CD4-positive, alpha-beta T cell treated with Interleukin-10 for 1 hour (primary cell): ENCODE measurements around the gene RASD1.
A peak's percentile ranks its signal among the peaks of the same experiment; 100 is the strongest.
"Not testable (repeated sequence)": the region's sequence is repeated elsewhere in the genome, so short reads cannot be mapped to it uniquely, and the experiment has no call there.

Experiments
- DNase-seq: peaks from one replicate; pipeline ENCODE4 v3.0.0-alpha.2; 2020

Gene RASD1

DNA sequence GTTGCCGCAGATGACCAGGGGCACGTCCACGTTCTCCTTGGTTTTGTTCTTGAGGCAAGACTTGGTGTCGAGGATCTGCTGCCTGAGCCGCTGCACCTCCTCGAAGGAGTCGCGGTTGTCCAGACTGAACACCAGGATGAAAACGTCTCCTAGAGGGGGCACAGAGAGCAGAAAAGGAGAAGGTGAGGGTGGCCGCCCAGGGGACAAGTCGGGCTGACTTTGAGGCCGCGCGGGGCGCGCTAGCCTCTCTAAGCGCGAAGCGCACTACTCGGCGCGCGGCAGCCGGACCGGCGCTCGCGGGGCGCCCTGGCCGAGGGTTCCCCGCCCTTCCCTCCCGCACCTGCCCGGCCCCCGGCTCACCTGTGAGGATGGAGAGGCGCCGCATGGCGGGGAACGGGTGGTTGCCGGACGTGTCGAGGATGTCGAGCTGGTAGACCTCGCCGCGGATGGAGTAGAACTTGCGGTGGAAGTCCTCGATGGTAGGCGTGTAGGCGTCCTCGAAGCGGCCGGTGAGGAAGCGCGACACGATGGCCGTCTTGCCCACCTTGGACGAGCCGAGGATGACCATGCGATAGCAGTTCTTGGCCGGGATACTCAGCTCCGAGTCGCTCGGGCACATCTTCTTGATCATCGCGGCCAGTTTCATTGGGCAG is 533 bp downstream of the RASD1 start:
- DNase-seq, result peak; percentile 23

DNA sequence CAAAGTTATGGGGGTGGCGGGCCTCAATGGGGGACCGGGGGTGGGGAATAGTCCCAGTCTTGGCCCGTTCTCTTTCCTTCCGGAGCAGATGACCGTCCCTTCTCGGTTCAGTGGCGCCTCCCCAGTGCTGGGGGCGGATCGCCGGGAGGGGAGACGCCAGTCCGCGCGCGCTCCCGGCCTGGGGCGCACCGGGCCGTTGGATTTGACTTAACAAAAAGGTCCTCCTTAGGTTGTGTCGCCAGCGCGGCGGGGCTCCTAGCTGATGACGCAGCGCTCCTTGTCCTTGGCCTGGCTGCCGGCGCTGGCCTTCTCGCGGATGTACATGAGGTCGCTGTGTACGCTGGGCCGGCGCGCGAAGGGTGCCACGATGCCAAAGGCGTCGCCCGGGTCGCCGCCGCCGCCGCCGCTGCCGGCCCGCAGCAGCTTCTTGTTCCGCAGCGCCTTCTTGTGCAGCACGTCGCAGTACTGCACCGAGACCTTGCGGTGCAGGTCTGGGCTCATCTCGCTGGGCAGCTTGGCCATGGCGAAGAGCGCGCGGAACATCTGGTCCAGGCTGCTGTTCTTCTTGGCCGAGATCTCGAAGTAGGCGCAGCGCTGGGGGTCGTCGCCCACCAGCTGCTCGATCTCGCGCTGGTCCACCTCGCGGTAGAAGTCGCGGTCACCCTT is 1.2 kb downstream of the RASD1 start:
- peak; percentile 12 for DNase-seq

DNA sequence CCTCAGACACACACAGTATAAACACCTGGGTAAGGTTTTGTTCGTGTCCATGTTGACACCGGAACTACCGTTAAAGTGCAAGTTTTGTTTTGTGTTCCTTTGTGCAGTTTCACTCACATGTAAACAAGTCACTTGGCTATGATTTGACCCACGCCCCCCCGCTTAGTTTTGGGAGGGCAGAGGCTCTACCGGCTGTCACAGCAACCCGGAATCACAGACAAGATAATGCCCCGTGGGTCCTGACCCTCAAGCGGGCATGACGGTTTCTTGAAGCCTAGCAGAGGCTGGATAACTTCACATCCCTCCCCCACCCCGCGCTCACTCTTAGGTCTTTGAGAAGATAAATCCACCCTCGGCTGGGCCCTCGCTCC is 1.7 kb downstream of the RASD1 start:
- no peak for DNase-seq

DNA sequence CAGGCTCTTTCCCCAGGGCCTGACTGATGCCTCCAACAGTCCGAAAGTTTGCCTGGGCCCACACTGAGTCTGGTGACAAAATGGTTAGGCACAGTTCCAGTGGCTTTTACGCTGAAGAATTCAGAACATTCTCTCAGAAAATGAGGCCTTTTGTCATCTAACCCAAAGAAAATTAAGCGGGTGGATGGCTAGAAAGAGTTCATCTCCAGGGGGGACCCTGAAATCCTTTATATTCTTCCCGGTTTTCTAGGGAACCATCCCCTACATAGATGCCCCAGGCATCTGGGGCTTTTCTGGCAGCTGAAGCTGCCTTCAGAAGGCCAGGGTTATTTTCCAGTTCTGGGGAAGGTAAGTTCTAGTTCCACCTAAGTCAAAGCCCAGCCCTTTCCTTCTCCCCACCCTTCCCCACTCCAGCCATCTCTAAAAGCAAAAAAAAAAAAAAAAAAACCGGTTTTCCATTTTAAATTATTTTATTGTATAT is 2.2 kb downstream of the RASD1 start:
- DNase-seq, result no peak

DNA sequence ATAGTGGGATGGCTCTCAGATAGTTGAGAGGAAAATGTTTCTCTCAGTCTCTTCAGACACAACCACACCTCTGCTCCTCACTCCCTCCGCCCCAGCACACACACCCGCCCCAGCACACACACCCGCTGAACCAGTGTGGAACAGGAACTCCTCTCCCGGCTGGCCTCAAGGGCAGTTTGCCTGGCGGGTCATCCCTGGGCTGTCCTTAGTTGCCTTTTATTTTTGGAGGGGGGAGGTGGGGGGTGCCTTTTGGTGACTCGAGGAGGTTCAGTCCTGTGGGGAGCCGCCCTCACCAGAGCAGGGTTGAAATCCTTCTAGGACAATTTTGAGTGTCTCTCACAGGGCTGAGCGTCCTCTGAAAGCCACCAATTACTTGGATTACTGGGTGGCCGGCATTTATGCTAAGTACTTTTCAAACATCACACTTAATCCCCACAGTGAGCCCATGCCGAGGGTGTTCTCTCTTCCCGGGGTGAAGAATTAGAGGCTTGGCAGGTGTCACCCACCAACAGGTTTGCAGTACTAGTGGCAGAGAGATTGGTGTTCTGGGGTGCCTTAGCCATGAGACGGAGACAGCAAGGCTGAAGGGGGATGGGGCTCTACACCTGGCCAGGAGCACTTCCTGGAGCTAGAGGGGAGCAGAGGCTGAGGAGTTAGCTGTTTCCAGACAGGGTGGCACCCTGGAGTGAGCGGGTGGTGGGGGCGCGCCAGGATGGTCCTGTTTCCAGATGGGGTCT is 2.8 kb downstream of the RASD1 start:
- DNase-seq, result no peak

DNA sequence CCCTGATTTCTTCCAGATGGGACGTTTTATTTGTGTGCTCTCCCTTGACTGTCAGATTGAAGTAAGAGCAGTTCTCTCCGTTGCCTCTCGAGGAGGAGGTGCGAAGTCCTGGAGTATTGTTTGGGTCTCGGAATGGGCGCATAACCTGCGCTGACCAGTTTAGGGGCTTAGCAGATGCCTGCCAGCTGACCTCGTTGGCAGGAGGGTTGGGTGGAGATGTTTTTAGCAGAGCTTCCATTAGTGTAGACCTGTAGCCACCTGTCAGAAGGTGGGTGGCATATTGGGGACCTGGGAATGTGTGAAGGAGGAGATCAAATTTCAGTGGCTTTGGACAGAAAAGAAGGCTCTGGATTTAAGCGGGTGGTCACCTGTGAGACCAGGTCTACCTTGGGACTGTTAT is 3.6 kb downstream of the RASD1 start:
- DNase-seq, result no peak

DNA sequence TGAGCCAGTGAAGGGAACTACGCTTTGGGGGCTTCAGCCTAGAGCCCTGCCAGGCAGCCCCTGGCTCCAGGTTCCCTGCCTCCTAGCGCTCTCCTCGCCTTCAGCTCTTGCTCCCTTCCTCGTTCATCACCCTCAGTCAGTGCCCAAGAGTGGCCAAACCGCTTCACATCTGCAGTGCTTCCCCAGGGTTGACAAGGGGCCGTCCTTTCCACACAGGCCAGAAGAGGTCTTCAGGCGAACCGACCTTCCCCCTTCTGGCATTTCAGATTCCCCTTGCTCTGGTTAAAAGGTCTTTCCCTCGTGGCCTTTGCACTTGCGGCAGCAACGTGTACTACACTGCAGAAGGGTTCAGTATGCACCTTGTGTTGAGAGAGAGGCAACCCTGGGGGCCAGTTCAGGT is 4.1 kb downstream of the RASD1 start:
- no peak for DNase-seq

DNA sequence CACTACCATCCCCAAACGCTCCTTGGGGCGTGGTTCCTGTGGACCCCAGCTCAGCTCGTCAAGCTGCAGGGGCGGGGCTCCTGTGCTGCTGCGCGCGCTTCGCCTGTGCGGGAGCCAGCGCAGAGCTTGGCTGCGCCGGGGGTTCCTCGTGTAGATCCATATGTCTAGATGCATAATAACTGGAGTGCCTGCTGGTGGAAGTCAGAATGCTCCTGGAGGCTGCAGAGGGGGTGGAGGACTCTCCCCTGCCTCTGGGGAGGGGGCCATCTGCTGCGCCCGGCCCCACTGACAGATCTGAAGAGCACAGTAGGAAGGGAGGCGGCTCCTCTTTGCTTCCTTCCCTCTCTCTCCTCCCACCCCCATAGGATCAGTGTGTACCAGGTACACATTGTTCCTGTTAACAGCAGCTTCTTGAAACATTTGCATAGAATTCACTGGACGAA is 4.6 kb downstream of the RASD1 start:
- no peak for DNase-seq

DNA sequence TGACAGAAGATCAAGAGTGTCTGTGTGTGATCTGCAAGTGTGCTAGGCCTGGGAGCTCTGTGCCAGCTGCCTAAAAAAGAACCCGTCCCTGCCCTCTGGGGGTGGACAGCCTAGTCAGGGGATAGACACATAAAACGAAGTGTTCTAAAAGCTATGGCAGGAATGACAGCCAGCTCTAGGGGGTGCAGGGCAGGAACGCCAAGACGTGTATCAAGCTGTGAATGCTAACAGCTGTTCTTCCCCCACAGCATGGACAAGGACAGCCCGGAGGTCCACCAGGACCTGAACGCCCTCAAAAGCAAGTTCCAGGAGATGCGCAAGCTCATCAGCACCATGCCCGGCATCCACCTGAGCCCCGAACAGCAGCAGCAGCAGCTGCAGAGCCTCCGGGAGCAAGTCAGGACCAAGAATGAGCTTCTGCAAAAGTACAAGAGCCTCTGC is 5.1 kb downstream of the RASD1 start:
- DNase-seq, result no peak

DNA sequence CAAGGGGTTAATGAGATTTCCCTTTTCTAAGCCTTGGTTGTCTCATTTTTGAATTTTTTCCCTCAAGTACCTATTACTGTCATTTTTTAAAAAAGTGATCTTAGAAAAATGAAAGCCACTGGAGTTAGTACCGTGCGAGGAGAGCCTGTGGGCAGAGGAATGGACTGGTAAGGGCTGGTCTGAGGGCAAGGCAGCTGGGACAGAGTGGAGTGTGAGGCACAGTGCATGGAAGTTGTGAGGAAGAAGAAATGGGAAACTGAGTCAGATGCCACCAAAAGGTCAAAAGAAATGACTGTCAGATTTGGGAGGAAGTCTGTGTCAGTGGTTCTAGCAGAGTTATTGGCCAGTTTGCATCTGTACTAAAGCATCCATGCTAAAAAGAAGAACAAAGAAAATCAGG is 8.2 kb downstream of the RASD1 start:
- no peak for DNase-seq

DNA sequence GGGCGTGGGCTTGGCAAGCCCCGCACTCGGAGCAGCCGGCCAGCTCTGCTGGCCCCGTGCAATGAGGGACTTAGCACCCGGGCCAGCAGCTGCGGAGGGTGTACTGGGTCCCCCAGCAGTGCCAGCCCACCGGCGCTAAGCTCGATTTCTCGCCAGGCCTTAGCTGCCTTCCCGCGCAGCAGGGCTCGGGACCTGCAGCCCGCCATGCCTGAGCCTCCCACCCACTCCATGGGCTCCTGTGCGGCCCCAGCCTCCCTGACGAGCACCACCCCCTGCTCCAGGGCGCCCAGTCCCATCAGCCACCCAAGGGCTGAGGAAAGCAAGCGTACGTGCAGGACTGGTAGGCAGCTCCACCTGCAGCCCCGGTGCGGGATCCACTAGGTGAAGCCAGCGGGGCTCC is 9.8 kb downstream of the RASD1 start:
- DNase-seq, result not testable (repeated sequence)

DNA sequence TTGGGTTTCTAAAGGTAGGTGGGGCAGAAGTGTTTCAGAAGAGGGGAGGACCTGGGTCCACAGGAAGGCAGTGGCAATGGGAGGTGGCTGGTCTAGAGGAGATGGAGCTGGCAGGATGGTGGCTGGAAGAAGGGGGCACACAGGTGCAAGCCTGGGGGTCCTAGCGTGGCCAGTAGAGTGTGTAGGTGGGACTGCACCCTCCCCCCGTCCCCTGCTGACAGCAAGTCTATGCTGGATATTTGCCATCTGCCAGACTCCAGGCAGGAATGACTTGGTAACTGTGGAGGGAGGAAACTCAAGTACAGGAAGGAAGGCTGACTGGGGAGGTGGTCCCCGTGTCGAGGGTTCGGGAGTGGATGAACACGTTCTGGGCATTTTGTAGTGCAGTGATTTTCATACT is 10.8 kb downstream of the RASD1 start:
- no peak for DNase-seq

DNA sequence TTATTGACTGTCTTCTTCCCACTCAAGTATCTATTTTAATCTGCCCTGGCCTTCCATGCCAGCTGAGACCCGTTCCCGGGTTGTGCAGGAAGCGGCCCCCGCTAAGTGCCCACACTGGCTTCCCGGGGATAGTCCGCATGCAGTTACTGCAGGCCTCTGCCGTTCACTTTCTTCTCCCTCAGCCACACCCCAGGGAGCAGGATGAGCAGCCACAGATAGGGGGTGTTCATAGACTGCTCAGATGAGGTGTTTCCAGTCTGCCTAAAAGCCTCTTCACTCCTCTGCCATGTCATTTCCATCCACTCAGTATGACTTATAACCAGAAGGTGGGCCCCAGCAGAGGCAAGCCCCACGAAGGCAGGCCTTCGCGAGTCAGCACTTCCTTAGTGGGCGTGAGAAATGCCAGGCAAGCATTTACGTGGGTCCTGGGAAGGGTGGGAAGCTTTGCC is 11.7 kb downstream of the RASD1 start:
- no peak for DNase-seq

DNA sequence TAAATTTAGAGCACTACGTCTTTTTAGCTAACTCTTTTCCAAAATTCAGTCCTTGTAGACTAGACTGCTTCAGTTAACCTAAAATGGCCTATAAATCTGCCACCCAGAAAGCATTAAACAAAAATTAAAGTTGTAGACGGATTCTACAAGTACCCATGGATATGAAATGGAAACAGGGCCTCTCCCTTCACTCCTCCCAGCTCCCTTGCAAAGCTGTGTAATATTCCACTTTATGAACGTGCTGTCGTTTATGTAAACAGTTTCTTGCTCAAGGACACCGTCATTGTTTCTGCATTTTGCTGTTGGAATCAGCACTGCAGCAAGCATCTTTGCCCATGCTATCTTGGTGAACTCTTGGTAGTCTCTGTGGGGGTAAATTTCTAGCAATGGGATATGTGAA is 14.3 kb downstream of the RASD1 start:
- no peak for DNase-seq

DNA sequence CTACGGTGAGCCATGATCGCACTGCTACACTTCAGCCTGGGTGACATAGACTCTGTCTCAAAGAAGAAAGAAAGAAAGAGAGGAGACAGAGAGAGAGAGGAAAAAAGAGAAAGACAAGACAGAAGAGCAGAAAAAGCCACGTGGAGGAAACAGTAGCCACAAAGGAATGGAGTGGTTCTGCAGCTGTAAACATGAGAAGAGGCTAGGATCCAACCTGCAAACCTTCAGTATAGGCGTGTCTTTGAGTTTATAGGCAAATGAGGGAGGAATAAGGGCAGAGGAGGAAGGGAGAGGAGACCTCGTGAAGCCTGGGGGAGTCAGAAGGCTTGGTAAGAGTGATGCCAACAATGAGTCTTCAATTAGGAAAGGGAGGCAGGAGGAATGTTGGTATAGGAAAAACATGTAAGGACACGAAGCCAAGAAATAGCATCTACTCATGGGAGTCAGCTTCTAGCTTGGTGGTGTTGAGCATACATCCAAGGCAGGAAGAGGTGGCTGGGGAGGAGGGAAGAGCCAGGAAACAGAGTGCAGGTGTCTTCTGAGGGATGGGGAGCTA is 15.5 kb downstream of the RASD1 start:
- DNase-seq, result no peak

DNA sequence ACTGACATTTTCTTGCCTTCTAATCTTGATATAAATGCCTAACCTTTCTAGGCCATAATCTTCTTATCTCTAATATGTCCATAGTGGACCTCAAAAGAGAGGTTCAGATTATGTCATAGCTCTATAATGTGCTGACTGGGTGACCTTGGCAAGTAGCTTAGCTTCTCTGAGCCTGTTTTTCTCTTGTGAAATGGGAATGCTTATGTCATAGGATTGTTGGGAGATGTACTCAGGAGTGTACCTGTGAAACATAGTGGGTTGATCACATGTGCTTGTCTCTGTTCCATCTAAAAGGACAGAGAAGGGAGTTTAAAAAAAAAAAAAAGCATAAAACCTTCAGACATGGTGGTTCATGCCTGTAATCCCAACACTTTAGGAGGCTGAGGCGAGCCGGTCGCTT is 17.0 kb downstream of the RASD1 start:
- DNase-seq, result no peak

DNA sequence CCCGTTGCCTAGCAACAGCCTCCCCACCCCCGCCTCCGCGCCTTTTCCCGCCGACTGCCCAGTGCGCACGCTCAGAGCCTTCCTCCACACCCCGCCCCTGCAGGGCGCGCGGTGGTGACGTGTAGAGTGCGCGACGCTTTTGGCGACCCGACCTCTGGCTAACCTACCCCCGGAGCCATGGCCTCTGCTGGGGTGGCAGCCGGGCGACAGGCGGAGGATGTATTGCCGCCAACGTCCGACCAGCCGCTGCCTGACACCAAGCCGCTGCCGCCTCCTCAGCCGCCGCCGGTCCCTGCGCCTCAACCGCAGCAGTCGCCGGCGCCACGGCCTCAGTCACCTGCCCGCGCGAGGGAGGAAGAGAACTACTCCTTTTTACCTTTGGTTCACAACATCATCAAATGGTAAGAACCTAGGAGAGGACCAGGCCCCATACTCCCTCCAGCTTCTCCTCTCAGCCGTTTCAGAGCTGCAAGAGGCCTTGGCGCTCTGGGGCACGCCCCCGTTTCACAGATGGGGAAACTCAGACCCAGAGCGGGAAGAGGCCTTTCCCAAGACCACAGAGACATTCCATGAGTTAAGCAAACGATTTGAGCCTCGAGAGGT is 19.2 kb downstream of the RASD1 start, which contains the start of gene MED9:
Gene MED9 (plus strand): TSS at position 136 of the 603 bp plus-strand sequence. CDS start 42 bp downstream, at position 178.
- DNase-seq, result peak; percentile 94

DNA sequence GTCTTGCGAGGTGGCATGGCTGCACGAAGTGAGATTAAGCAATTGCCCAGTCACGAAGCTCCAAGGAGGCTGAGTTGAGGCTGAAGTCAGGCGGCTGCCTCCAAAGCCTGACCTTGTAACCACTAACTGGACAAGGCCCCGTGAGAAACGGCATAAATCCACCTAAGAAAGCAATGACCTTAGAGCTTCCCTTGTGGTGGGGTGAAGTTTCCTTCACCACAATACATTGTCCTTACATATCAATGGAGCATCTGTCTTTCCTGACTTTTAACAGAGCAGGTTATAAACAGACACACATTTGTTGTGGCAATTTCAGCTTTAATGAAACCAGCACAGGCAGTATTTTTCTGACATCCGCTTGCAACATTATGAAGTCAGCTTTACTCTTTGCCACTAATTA is 21.9 kb downstream of the RASD1 start:
- no peak for DNase-seq

DNA sequence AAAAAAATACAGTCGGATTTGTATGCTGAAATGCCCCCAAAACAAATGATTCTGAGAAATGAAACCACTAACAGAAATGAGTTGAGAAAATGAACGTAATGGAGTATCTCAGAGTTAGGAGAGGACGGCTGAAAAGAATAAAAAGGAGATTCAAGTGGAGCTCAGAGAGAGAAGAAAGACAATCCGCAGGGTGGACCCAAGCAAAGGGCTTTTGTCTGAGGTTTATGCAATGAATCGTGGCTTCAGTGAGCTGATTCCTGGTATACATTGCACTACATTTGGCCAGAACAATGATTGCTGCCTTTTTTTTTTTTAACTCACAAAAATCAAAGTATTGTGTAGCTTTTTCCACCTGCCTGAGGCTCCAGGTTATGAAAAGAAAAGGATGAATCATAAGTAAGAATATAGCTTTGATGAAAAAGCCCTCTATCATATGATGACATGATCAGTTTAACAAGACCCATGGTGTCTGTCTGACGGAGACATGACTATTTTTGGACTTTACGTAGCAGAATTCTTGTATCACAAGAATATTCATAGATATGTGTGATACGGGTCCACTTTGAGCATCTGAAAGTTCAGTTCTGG is 23.8 kb downstream of the RASD1 start:
- DNase-seq, result no peak

DNA sequence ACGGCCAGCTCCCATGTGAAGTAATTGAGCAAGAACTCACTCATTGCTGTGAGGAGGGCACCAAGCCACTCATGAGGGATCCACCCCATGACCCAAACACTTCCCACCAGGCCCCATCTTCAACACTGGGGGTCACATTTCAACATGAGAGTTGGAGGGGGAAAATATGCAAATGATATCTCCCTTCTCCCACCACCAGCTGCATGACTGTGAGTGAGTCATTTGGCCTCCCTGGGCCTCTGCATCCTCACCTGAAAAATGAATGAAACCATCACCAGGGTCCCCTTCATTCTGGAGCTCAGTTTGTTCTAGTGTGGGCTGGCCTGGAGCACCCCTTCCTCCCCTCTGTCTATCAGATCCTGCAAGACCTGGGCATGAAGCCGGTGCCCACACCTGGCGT is 26.2 kb downstream of the RASD1 start:
- no peak for DNase-seq

DNA sequence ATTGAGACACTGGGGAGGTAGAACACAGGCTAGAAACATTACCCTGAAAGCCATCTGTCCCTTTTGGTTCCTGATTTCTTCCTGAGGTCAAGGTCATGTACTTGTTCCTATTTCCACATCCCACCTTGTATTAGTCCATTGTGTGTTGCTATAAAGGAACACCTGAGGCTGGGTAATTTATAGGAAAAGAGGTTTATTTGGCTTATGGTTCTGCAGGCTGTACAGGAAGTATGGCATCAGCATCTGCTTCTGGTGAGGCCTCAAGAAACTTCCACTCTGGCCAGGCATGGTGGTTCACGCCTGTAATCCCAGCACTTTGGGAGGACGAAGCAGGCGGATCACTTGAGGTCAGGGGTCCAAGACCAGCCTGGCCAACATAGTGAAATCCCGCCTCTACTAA is 26.8 kb downstream of the RASD1 start:
- DNase-seq, result no peak

DNA sequence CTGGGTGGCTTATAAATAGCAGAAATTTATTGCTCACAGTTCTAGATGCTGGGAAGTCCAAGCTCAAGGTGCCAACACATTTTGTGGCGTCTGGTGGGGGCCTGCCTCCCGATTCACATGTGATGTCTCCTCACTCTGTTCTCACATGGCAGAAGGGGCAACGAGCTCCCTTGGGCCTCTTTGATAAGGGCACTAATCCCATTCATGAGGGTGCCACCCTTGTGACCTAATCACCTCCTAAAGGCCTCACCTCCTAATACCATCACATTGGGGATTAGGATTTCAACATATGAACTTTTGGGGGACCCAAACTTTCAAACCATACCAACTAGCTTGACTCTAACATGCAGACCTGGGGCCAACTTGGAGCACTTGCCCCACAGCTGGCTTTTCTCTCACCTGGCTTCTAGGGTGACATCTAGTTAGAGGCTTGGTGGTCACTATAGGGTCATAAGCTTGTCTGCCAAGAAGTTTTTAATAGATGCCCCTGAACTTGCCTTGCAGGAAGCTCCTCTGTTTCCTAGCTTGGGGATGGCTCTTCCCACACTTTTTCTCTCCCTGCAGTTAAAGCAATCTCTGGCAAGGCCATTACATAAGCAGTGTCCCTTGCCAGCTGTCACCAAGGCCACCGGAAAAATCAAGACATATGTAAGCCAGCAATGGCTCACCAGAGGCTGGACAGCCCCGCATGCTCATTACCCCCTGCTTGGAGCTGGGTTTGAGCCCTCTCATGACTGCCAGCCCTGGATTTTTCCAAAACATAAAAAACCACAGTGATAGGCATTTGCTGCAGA is 27.8 kb downstream of the RASD1 start:
- no peak for DNase-seq
